H9 (cell line): ENCODE data around the gene ATP5PO. TPM values are rescaled to one million over a fixed set of nuclear protein-coding genes. Genes with fewer than 3 reads are reported as not detected.

Experiments used
- DNase-seq: peaks from one replicate; pipeline ENCODE4 v3.0.0-alpha.2; 2017
- H2AFZ ChIP-seq: one replicate; pipeline ENCODE4 v1.6.1; 2013; ENCODE audit warnings: mild to moderate bottlenecking, low read length, control low read depth, moderate library complexity
- H2AK5ac ChIP-seq: 2 replicates; pipeline ENCODE4 v1.6.1; 2013; ENCODE audit warnings: low read length, control low read depth, mixed read lengths; ENCODE audit not compliant: insufficient read length
- H2BK120ac ChIP-seq: one replicate; pipeline ENCODE4 v1.6.1; 2013; ENCODE audit warnings: low read depth, mild to moderate bottlenecking, low read length, control low read depth, inconsistent platforms; ENCODE audit not compliant: poor library complexity, severe bottlenecking
- H2BK12ac ChIP-seq: 2 replicates; pipeline ENCODE4 v1.6.1; 2013; ENCODE audit warnings: low read length, control low read depth, mixed read lengths, low read depth; ENCODE audit not compliant: insufficient read length
- H2BK15ac ChIP-seq: 2 replicates; pipeline ENCODE4 v1.6.1; 2013; ENCODE audit warnings: low read depth, low read length, control low read depth
- H2BK20ac ChIP-seq: one replicate; pipeline ENCODE4 v1.6.1; 2013; ENCODE audit warnings: low read depth, mild to moderate bottlenecking, low read length, control low read depth, inconsistent platforms; ENCODE audit not compliant: poor library complexity, severe bottlenecking
- H2BK5ac ChIP-seq: 2 replicates; pipeline ENCODE4 v1.6.1; 2013; ENCODE audit warnings: low read length, control low read depth, mixed read lengths; ENCODE audit not compliant: insufficient read length
- H3K14ac ChIP-seq: 2 replicates; pipeline ENCODE4 v1.6.1; 2013; ENCODE audit warnings: low read length, control low read depth; ENCODE audit not compliant: insufficient read depth
- H3K18ac ChIP-seq: 2 replicates; pipeline ENCODE4 v1.6.1; 2013; ENCODE audit warnings: low read depth, mild to moderate bottlenecking, mixed read lengths, low read length, control low read depth; ENCODE audit not compliant: insufficient read length
- H3K23ac ChIP-seq: 2 replicates; pipeline ENCODE4 v1.6.1; 2013; ENCODE audit warnings: low read length, control low read depth, mixed read lengths, low read depth; ENCODE audit not compliant: insufficient read length
- H3K23me2 ChIP-seq: 2 replicates; pipeline ENCODE4 v1.6.1; 2013; ENCODE audit warnings: low read depth, mild to moderate bottlenecking, mixed read lengths, low read length, control low read depth; ENCODE audit not compliant: insufficient read length, poor library complexity, severe bottlenecking
- H3K27ac ChIP-seq: 2 replicates; pipeline ENCODE4 v1.5.1; 2013; ENCODE audit warnings: low read length, control low read depth, mixed read lengths, low read depth; ENCODE audit not compliant: insufficient read length
- H3K27me3 ChIP-seq: 2 replicates; pipeline ENCODE4 v1.6.1; 2013; ENCODE audit warnings: low read length, control low read depth, inconsistent platforms; ENCODE audit not compliant: insufficient read depth
- H3K4ac ChIP-seq: 2 replicates; pipeline ENCODE4 v1.6.1; 2013; ENCODE audit warnings: low read depth, mild to moderate bottlenecking, control low read depth, inconsistent platforms, low read length, moderate library complexity
- H3K4me1 ChIP-seq: 2 replicates; pipeline ENCODE4 v1.6.1; 2013; ENCODE audit warnings: low read length, control low read depth, inconsistent platforms; ENCODE audit not compliant: insufficient read depth
- H3K4me2 ChIP-seq: 2 replicates; pipeline ENCODE4 v1.6.1; 2013; ENCODE audit warnings: low read length, control low read depth, mixed read lengths; ENCODE audit not compliant: insufficient read length, insufficient read depth
- H3K56ac ChIP-seq: 2 replicates; pipeline ENCODE4 v1.6.1; 2013; ENCODE audit warnings: low read depth, mild to moderate bottlenecking, mixed read lengths, low read length, control low read depth; ENCODE audit not compliant: insufficient read length
- H3K79me1 ChIP-seq: 2 replicates; pipeline ENCODE4 v1.6.1; 2013; ENCODE audit warnings: low read depth, mild to moderate bottlenecking, moderate library complexity, low read length, control low read depth, inconsistent platforms; ENCODE audit not compliant: insufficient read depth, poor library complexity, severe bottlenecking
- H3K79me2 ChIP-seq: 2 replicates; pipeline ENCODE4 v1.6.1; 2013; ENCODE audit warnings: low read length, control low read depth, inconsistent platforms; ENCODE audit not compliant: insufficient read depth
- H3K9ac ChIP-seq: 2 replicates; pipeline ENCODE4 v1.6.1; 2013; ENCODE audit warnings: low read length, control low read depth, mixed read lengths; ENCODE audit not compliant: insufficient read length; ENCODE audit errors: extremely low read depth
- H3K9me3 ChIP-seq: one replicate; pipeline ENCODE4 v1.6.1; 2013; ENCODE audit warnings: low read depth, low read length, inconsistent platforms; ENCODE audit not compliant: control insufficient read depth
- H3T11ph ChIP-seq: one replicate; pipeline ENCODE4 v1.6.1; 2013; ENCODE audit warnings: mild to moderate bottlenecking, low read length, control low read depth, inconsistent platforms
- H4K20me1 ChIP-seq: one replicate; pipeline ENCODE4 v1.6.1; 2013; ENCODE audit not compliant: control insufficient read depth, insufficient read length, insufficient read depth
- H4K5ac ChIP-seq: 2 replicates; pipeline ENCODE4 v1.6.1; 2013; ENCODE audit warnings: low read depth, mild to moderate bottlenecking, mixed read lengths, low read length, control low read depth; ENCODE audit not compliant: insufficient read length
- H4K8ac ChIP-seq: replicated peaks from 2 replicates; pipeline ENCODE4 v1.6.1; 2013; ENCODE audit warnings: low read length, control low read depth, mixed read lengths, low read depth; ENCODE audit not compliant: insufficient read length
- H4K91ac ChIP-seq: 2 replicates; pipeline ENCODE4 v1.6.1; 2013; ENCODE audit warnings: low read depth, mild to moderate bottlenecking, moderate library complexity, mixed read lengths, low read length, control low read depth; ENCODE audit not compliant: insufficient read length
- H3K27ac Mint-ChIP-seq, 3 experiments: 2 replicates in 2 of 3; 3 replicates in 1 of 3; pipeline ENCODE4 v1.8.0; 2020 to 2021; ENCODE audit warnings: mixed read lengths in 3 of 3, mild to moderate bottlenecking in 1 of 3, moderate library complexity in 1 of 3
- H3K27me3 Mint-ChIP-seq: 2 replicates; pipeline ENCODE4 v1.8.0; 2021; ENCODE audit warnings: low read depth, mild to moderate bottlenecking, moderate library complexity, mixed read lengths
- H3K36me3 Mint-ChIP-seq, 3 experiments: 2 replicates in 2 of 3; 3 replicates in 1 of 3; pipeline ENCODE4 v1.8.0; 2020 to 2021; ENCODE audit warnings: low read depth in 3 of 3, mixed read lengths in 3 of 3; ENCODE audit not compliant: insufficient read depth in 1 of 3
- H3K4me1 Mint-ChIP-seq, 2 experiments: 2 replicates each; pipeline ENCODE4 v1.8.0; 2020; ENCODE audit warnings: mixed read lengths in 2 of 2
- H3K4me3 Mint-ChIP-seq, 2 experiments: 2 replicates in 1 of 2; 3 replicates in 1 of 2; pipeline ENCODE4 v1.8.0; 2020 to 2021; ENCODE audit warnings: mild to moderate bottlenecking in 2 of 2, mixed read lengths in 2 of 2, moderate library complexity in 1 of 2
- H3K9me3 Mint-ChIP-seq, 2 experiments: 2 replicates in 1 of 2; 3 replicates in 1 of 2; pipeline ENCODE4 v1.8.0; 2020; ENCODE audit warnings: mild to moderate bottlenecking in 2 of 2, mixed read lengths in 2 of 2, moderate library complexity in 1 of 2
- CTCF ChIP-seq: fragments of 200-600 bp; sonication (generic); conservative IDR thresholded peaks from 3 replicates; pipeline ENCODE4 v1.8.0; 2021; ENCODE audit warnings: antibody characterized with exemption, mild to moderate bottlenecking
- WGBS: extraction: QIAGEN DNeasy Blood & Tissue Kit; methylation state at CpG from one replicate; pipeline ENCODE4 v1.1.7; 2013; ENCODE audit warnings: missing lambda C conversion rate, low lambda C conversion rate, mixed read lengths; ENCODE audit not compliant: insufficient read length; ENCODE audit errors: extremely low coverage; 5-methylcytosine and 5-hydroxymethylcytosine counted together
- total RNA-seq: library from RNA; stranded (reverse); gene quantifications from 2 replicates; pipeline ENCODE4 v1.2.1, GENCODE V29; 2021

ATP5PO gene
- total RNA-seq, 1 experiment from 2014 or later, result 275 TPM

- H3K27ac Mint-ChIP-seq, result peak overlapping the region in 2 of 3 experiments; percentile 74 to 87; a peak in 2 of 7 replicates
- no peaks in the 10 kb centered on the region for H4K20me1 ChIP-seq
- WGBS, result no CpG with 5 or more reads among the region's 6 CpGs
- no peak overlapping the region for H3K56ac ChIP-seq
- no peak for TF ChIP-seq CTCF
- H2BK20ac ChIP-seq, result no peak overlapping the region
- no peak overlapping the region for H3K27ac ChIP-seq
- peaks cover 25 to 52% (median 46%) of the 10 kb centered on the region in 3 experiments; a peak in 6 of 7 replicates for H3K36me3 Mint-ChIP-seq
- H2AK5ac ChIP-seq, result no peak overlapping the region
- H3K4me1 Mint-ChIP-seq, result peaks cover 4 to 6% of the 10 kb centered on the region in 2 experiments; a peak in 3 of 4 replicates
- no peaks in the 10 kb centered on the region for H3K9me3 Mint-ChIP-seq
- no peak overlapping the region for H2AFZ ChIP-seq
- H2BK15ac ChIP-seq, result no peak overlapping the region
- no peak overlapping the region for H3K14ac ChIP-seq
- H3K4ac ChIP-seq, result no peak overlapping the region
- no peaks in the 10 kb centered on the region for H3K4me1 ChIP-seq
- no peak overlapping the region for H3K4me2 ChIP-seq
- H3K27me3 ChIP-seq, result no peaks in the 10 kb centered on the region
- no peaks in the 10 kb centered on the region for H3K79me2 ChIP-seq
- no peak overlapping the region for H2BK120ac ChIP-seq
- no peaks in the 10 kb centered on the region for H3K9me3 ChIP-seq
- H3K18ac ChIP-seq, result no peak overlapping the region
- no peak overlapping the region for H3K4me3 Mint-ChIP-seq
- H3K79me1 ChIP-seq, result no peaks in the 10 kb centered on the region
- no peak overlapping the region for H3T11ph ChIP-seq
- H2BK5ac ChIP-seq, result no peak overlapping the region
- no peaks in the 10 kb centered on the region for H3K27me3 Mint-ChIP-seq
- H4K91ac ChIP-seq, result no peak overlapping the region
- DNase-seq, result no peak
- no peak overlapping the region for H3K9ac ChIP-seq
- H3K23me2 ChIP-seq, result no peaks in the 10 kb centered on the region
- no peak overlapping the region for H3K23ac ChIP-seq
- no peak overlapping the region for H4K5ac ChIP-seq
- no peak overlapping the region for H2BK12ac ChIP-seq
- no peak overlapping the region for H4K8ac ChIP-seq
These were observed 13.3 kb downstream of the ATP5PO start for GRCh38 chr21:33902349-33902748.
